ENCODE results near the gene GTPBP4. TPM values are rescaled to one million over a fixed set of nuclear protein-coding genes. Genes with fewer than 3 reads are reported as not detected.

Gene GTPBP4
- total RNA-seq, 1 experiment from 2014 or later = 111 TPM

DNA sequence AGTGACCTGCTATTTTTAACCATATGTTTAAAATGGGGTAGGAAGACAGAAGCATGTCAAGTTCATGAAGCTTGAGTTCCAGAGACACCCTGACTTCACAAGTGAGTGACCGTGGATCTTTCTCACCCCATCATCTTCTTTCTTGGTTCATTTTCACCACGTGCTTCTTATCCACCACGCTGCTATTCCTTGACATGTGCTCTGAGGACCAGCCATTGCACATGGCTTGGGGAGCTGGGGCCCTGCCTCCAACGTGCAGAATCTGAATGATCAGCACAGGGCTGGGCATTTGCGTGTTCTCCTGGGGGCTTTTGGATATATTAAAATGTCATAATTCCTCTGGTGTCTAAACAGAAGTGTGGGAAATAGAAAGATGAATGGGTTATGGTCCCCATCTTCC lies 25.0 kb upstream of the GTPBP4 start (continued):
- TF ChIP-seq EGR1 (IDR thresholded peaks at IDR 0.05; ENCODE audit: low read depth) (no peak), ZFX (IDR thresholded peaks at IDR 0.05) (no peak), JUND (IDR thresholded peaks at IDR 0.05) (no peak)

DNA sequence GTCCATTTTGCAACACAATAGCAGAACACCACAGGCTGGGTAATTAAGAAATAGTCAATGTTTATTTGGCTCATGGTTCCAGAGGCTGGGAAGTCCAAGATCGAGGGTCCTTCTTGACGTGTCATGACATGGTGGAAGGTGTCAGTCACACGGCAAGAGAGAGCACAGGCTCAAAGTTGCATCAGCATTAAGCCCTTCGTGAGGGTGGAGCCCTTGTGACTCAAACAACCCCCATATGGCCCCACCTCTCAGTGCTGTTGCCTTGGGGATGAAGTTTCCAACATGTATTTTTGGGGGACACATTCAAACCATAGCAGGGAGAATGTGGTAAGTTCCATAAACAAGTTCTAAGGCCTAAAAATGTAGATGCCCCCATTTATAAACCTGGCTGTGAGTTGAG lies 24.6 kb upstream of the GTPBP4 start:
- DNase-seq (ENCODE audit: low read depth, low spot score) (no peak), ATAC-seq (no peak)
- ChIA-PET POLR2A (no interaction called here), CTCF (no interaction called here), RAD21 (ENCODE audit: low non-redundant PET in 1 of 2, low total read pairs in 2 of 2, uncharacterized antibody in 2 of 2, unreplicated experiment in 2 of 2) (no interaction called here)
- intact Hi-C loops (cut with micrococcal nuclease) = no loop called here
- H3K27ac ChIP-seq (ENCODE audit: low read depth, low read length) = no peak overlapping the region
- no peaks in the 10 kb centered on the region for H3K36me3 ChIP-seq (ENCODE audit: control insufficient read depth in 1 of 2, insufficient read depth in 2 of 2, low read length in 2 of 2)
- BruUV-seq (replicated peaks) = no TSS peak
- no peaks in the 10 kb centered on the region for H3K9me2 ChIP-seq (ENCODE audit: insufficient read depth)
- no peaks in the 10 kb centered on the region for H3K9me3 ChIP-seq (ENCODE audit: control insufficient read depth in 1 of 2, insufficient read depth in 1 of 2, low read depth in 1 of 2, low read length in 2 of 2)
- TF ChIP-seq, protein P1, sequence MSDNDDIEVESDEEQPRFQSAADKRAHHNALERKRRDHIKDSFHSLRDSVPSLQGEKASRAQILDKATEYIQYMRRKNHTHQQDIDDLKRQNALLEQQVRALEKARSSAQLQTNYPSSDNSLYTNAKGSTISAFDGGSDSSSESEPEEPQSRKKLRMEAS (IDR thresholded peaks at IDR 0.05) = no peak
- TF ChIP-seq SIN3A (IDR thresholded peaks at IDR 0.05; ENCODE audit: low read depth) (no peak), POLR2A (IDR thresholded peaks at IDR 0.05; ENCODE audit: borderline replicate concordance, extremely low read depth, insufficient read depth, insufficient read length) (no peak), SRF (IDR thresholded peaks at IDR 0.05; ENCODE audit: low read depth) (no peak), EZH2 (IDR thresholded peaks at IDR 0.05) (no peak), CEBPB (IDR thresholded peaks at IDR 0.05; ENCODE audit: low read depth) (no peak), CBX3 (IDR thresholded peaks at IDR 0.05; ENCODE audit: low read depth) (no peak), TCF7L2 (IDR thresholded peaks at IDR 0.05; ENCODE audit: borderline replicate concordance, extremely low read depth, insufficient read depth, insufficient read length) (no peak), POLR2AphosphoS5 (IDR thresholded peaks at IDR 0.05; ENCODE audit: low read depth, low read length) (no peak), EZH2phosphoT487 (IDR thresholded peaks at IDR 0.05; ENCODE audit: borderline replicate concordance) (no peak), YY1 (IDR thresholded peaks at IDR 0.05; ENCODE audit: extremely low read depth, insufficient replicate concordance, low read depth, low read length) (no peak), RAD21 (IDR thresholded peaks at IDR 0.05; ENCODE audit: low read depth) (no peak)
- TF ChIP-seq, protein P2, sequence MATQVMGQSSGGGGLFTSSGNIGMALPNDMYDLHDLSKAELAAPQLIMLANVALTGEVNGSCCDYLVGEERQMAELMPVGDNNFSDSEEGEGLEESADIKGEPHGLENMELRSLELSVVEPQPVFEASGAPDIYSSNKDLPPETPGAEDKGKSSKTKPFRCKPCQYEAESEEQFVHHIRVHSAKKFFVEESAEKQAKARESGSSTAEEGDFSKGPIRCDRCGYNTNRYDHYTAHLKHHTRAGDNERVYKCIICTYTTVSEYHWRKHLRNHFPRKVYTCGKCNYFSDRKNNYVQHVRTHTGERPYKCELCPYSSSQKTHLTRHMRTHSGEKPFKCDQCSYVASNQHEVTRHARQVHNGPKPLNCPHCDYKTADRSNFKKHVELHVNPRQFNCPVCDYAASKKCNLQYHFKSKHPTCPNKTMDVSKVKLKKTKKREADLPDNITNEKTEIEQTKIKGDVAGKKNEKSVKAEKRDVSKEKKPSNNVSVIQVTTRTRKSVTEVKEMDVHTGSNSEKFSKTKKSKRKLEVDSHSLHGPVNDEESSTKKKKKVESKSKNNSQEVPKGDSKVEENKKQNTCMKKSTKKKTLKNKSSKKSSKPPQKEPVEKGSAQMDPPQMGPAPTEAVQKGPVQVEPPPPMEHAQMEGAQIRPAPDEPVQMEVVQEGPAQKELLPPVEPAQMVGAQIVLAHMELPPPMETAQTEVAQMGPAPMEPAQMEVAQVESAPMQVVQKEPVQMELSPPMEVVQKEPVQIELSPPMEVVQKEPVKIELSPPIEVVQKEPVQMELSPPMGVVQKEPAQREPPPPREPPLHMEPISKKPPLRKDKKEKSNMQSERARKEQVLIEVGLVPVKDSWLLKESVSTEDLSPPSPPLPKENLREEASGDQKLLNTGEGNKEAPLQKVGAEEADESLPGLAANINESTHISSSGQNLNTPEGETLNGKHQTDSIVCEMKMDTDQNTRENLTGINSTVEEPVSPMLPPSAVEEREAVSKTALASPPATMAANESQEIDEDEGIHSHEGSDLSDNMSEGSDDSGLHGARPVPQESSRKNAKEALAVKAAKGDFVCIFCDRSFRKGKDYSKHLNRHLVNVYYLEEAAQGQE (IDR thresholded peaks at IDR 0.05; ENCODE audit: low read depth) = no peak
- TF ChIP-seq, protein P3, sequence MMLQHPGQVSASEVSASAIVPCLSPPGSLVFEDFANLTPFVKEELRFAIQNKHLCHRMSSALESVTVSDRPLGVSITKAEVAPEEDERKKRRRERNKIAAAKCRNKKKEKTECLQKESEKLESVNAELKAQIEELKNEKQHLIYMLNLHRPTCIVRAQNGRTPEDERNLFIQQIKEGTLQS (IDR thresholded peaks at IDR 0.05) = no peak
- H3K4me2 ChIP-seq (ENCODE audit: low read length) = no peak overlapping the region
- H3K4me1 ChIP-seq (ENCODE audit: control insufficient read depth in 1 of 2, insufficient read depth in 2 of 2, low read length in 2 of 2) = no peaks in the 10 kb centered on the region
- H3K9ac ChIP-seq (ENCODE audit: low read length) = no peak overlapping the region
- no peaks in the 10 kb centered on the region for H4K20me1 ChIP-seq (ENCODE audit: insufficient read depth)
- peaks cover 1% of the 10 kb centered on the region; the same call in 1 of the 2 replicates for H3K27me3 ChIP-seq (ENCODE audit: insufficient read depth, low read length)
- H2AFZ ChIP-seq (ENCODE audit: low read depth, low read length, poor library complexity, severe bottlenecking) = no peak overlapping the region
- no peak overlapping the region for H3K4me3 ChIP-seq (replicated peaks in 1 of 2; ENCODE audit: low read depth in 1 of 2, low read length in 2 of 2)
- H3K79me2 ChIP-seq (ENCODE audit: insufficient read depth, low read length) = no peaks in the 10 kb centered on the region
